AG20443 (cell line): ENCODE measurements around the gene ZFHX3.

Experiments
- DNase-seq: peaks from one replicate; pipeline ENCODE4 v3.0.0; 2012; ENCODE audit warnings: low spot score, mixed read lengths

The ZFHX3 gene

DNA sequence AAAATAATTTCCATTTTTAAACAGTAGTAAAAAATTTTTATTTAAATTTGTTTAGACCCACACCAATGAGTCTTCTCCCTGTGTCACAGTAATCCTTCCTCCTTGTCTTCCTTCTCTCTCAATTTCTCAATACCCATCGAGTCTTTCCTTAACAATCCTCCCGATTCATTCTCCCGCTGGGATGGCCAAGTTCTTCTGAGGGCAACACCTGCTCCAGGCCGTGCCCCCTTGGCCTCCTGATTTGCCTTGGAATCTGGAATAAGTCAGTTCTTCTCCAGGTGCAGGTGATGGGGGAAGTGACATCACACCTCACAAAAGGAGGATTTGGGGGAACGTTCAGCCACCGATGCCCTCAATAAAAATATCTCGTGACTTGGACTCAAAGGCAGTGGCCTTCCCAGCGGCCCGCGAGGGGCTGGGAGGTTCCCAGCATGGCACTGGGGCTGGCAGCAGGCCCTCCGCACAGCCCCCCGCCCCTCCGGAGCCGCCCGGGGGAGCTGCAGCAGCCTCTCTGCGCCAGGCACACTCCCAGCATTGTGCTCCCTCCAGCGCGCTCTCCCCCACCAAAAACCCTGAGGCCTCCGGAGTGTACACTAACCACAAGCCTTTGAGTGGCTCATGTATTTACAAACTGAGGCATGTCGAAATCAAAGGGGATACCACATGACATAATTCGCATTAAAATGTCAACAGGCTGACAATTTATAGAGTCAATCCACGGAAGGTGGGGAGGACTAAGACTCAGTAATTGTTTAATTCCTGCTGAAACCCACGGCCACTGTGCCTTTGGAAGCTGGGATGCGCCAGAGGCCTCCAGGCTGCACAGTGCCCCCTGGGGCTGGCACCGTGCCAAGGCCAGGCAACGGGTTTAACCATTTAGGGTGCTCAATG is 120.5 kb downstream of the ZFHX3 start:
- DNase-seq, result peak; percentile 92

DNA sequence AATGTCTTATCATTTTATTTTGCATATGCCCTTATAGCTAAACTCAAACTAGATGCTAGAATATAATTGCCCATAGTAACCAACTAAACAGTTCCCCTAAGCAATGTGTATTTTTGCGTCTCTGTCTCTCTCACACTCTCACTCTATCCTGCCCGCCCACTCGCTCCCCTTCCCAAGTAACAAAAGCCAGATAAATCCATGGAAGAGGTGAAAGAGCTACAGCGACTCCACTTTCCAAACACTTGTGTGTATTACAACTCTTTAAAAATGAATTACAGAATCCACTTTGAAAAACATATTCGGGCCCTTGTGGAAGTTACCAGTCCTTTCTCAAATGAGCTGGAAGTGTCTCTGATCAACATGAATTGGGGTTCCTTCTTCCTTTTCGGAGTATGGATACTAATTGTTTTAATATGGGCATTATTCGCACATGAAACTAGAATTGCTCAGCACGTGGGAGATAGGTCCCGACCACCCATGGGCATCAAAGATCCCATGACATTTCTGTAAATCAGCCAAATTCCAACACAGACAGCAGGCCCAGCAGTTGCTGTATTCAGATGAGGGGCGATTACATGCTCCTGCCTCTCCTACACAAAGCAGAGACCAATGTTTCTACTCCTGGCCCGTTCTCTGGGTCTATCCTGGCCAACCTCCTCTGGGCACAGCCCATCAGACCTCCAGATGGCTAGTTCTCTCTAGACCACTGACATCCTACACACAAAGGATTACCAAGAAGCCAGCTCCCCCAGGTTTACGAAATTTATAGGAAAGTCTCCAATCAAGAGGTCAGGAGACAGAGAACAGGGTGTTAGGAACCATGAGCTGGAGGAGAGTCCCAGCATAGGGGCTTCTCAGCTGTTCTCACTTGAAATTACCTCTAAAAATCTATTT is 121.5 kb downstream of the ZFHX3 start:
- no peak for DNase-seq

DNA sequence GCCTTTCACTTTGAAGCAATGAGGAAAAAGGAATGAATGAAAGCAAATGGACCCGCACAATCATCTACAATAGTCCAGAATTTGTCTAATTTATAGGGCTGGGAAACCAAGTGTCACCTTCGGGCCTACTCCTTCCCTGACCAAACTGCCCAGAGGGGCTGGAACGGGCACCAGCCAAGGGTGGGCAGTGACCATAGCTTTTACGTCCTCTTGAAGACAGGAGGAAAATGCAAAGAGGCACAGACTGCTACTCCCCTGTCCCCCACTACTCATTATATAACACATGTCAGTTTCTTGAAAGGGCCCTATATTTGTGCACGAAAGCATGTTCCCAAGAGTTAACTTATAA is 122.3 kb downstream of the ZFHX3 start:
- DNase-seq, result no peak

DNA sequence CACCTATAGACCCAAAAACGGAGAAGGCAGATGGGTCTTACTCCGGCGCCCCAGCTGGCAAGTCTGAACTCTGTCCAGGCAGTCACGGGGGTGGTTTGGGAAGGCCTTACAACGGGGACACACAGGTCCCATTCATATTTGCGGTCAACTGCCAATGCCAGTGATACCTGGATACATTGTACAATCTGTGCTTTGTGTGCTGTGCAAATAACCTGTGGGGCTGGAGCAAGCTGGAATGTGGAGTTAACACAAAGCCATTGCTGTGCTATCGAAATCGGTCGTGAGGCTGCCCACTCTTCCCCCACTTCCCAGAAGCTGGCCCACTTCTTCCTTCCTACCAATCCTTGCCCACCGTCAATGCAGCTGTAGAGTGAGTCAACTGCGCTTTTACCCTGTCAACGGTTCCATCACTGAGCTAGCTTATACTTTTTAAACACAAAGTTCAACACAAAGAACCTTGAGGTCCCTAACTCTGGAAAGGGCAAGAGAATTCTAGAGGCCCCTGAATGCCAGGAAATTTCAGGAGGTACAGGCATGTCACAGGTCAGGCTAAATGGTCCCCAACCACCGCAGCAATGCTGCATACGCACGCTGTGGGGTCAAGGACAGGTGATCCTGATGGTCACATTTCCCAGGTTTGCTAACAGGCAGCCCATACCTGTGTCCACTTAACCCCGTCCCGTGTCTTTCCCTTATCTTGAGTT is 122.8 kb downstream of the ZFHX3 start:
- DNase-seq, result no peak

DNA sequence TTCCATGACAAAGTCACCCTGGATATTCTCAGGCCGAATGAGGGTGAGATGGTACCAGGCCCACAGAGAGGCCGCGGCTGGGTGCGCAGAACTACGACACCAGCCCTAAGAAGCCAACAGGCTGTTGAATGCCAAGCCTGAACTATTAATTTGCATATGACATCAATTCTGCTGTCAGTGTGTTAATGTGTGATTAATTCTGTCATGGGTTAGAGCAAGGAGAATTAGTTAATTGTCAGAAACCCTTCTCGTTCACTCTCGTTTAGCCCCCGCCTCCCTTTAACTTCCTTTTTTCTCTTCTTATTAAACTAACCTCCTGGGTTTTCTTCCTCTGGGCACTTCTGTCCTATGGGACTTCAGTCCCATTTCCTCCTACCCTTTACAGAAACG is 123.4 kb downstream of the ZFHX3 start:
- no peak for DNase-seq

DNA sequence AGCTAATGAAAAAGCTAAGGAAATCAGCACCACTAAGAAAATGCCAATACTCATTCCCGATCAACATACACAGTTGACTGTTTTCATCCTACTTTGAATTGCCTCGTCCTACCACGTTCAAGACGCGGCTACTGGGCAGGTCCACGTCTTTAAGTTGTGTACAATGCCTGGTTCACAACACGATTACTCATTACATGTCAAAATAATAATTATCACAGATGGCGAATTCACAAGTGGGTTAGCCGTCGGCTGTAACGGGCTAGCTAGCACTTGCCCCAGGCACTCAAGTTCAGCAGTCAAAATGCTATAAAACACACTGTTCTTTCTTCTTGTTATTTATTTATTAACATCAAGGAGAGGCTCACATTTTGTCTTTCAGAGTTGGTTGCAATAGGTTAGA is 124.2 kb downstream of the ZFHX3 start:
- DNase-seq, result no peak

DNA sequence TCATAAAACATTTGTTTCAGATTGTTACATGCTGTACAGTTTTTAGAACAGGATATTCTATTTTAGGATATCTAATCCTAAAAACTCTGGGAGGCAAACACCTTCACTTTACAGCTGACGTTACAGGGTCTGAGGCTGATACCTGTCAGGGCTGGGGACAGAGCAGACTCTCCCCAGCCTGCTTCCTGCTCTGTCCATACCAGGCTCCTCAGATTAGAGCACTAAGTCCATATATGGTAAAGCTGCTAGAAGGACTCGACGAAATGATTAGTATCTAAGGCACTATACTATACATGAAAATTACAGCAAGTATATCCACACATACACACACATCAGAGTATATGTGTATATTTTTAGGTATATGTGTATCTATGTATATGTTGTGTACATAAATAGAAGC is 125.2 kb downstream of the ZFHX3 start:
- DNase-seq, result no peak

DNA sequence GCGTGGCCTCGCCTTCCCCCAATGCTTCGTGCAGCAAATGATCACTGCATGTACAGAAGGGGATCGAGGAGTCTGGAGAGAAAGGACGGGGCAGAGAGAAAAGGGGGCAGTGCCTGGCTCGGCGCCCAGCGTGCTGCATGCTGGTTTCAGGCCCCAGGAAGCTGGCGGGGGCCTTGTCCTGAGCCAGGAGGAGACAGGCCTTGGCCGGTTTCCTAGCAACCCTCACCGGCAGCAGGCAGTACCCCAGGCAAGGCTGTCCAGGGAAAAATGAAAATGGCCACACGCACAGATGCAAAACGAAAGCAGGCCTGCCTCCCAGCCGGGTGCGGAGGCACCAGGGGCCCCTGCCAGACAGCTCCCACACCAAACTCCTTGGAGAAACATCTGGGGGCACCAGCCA is 126.3 kb downstream of the ZFHX3 start:
- no peak for DNase-seq

DNA sequence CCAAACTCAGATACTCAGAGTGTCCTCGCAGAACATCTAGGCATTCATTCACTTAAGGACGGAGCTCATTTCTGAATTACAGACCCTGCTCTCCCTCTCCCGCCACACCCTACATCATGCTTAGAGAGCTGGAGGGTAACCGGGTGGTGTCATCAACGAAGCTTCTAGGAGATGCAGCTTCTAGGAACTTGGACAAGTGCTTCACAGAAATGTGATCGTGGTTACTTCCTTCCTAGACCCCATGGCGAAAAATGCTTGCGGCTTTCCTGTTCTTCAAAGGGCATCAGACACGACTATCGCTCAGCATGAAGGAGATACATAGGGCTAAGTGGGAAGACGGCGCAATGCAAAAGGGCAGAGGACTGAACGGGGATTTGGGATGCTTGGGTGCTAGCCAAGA is 126.8 kb downstream of the ZFHX3 start:
- no peak for DNase-seq

DNA sequence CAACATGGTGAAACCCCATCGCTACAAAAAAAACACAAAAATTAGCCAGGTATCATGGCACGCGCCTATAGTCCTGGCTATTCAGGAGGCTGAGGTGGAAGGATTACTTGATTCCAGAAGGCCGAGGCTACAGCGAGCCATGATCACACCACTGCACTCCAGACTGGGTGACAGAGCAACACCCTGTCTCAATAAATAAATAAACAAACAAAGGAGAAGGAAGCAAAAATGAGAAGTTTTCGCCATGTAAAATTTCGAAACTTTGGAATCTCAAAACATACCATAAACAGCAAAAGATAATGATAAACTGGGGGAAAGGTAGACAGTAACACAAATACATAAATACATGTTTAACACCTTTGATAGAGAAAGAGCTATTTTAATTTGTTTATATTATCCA is 130.9 kb downstream of the ZFHX3 start:
- DNase-seq, result no peak

DNA sequence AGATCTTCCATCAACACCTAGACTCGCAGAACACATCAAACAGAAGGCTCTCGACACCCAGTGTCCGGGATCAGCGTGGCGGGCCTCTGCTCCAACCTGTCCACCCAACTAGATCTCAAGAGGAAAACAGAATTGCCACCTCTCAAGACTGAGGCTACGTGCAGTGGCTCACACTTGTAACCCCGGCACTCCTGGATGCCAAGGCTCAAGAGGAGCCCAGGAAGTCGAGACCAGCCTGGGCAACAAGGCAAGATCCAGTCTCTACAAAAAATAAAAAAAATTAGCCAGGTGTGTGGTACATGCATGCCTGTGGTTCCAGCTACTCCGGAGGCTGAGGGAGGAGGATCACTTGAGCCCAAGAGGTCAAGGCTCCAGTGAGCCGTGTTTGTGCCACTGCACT is 132.6 kb downstream of the ZFHX3 start:
- no peak for DNase-seq

DNA sequence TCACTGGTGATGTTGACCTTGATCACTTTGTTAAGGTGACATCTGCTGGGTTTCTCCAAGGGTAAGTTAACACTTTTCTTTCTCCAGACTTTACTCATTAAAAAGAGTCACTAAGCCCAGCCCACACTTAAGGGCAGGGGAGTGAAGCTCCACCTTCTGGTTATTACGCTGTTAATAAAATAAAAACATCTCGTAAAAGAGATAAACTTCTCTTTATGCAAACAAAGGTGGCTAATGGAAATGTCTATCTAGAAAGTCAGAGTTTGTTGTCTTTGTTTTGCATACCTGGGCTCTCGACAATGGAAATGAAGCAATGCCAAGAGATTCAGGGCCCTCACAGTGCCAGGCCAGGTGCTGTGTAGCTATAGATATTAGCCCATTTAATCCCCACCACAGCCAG is 134.4 kb downstream of the ZFHX3 start:
- no peak for DNase-seq

DNA sequence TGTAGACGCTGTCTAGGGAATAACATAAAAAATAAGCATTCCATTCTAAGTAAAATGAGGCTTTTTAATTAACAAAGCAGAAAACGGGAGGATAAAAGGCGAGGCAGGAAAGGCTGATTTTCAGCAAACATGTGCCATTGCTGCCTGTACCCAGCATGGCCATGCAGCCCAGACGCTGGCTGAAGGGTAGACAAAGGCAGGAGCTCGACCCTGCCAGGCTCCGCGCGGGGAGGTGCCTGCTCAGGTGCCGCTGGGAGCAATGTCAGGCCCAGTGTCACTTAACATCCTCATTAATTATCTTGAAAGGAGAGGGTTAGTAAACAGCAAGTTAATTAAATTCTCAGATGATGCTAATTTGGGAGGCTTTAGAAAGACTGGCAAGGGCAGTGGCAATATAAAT is 136.0 kb downstream of the ZFHX3 start:
- DNase-seq, result no peak

DNA sequence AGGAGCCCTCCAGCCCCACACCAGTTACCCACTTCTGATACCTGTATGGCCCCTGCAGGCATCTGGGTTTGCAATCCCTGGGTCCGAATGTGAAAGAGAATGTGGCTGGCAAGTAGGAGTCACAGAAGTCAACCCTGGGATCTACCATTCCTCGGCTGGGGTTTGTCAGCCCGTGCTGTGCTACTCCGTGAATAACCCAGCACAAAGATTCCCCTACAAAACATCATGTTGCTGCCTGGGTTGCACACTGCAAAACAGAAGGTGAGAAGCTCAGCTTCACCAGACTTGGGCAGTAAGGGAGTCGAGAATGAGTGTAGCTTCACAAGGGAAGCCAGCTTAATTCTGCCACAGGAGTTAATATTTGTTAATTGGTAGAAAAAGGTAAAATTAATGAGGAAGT is 137.1 kb downstream of the ZFHX3 start:
- DNase-seq, result no peak

DNA sequence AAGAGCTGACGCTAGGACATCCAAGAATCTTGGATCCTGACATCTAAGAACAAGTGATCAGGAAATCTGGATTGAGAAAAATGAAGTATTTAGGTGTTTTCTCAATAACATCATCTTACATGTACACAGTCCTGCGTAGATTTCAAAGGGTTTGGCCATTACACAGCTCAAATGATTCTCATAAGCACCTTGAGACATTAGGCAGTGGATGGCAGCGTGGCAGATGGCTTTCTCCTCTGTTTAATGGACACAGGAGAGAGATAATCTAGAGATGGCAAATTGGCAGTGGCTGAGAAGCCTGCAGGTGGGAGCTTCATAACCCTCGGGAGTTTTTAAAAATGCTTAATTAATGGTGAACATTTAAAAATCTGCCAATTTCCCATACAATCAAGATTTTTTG is 137.5 kb downstream of the ZFHX3 start:
- no peak for DNase-seq

DNA sequence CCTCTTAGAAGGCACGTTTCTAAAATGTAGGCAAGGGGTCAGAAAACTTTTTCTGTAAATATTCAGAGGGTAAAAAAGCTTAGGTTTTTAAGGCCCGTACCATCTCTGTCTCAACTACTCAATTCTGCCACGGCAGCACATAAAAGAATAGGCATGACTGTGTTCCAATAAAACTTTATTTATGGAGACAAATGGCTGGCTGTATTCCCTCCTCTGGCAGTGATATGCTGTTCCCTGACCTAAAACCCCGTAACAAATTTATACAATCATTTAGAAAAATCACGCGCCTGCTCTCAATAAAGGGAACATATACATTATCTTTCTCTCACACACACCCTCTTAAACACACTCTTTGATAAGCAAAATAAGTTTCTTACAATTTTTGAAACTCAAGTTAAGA is 138.7 kb downstream of the ZFHX3 start:
- no peak for DNase-seq

DNA sequence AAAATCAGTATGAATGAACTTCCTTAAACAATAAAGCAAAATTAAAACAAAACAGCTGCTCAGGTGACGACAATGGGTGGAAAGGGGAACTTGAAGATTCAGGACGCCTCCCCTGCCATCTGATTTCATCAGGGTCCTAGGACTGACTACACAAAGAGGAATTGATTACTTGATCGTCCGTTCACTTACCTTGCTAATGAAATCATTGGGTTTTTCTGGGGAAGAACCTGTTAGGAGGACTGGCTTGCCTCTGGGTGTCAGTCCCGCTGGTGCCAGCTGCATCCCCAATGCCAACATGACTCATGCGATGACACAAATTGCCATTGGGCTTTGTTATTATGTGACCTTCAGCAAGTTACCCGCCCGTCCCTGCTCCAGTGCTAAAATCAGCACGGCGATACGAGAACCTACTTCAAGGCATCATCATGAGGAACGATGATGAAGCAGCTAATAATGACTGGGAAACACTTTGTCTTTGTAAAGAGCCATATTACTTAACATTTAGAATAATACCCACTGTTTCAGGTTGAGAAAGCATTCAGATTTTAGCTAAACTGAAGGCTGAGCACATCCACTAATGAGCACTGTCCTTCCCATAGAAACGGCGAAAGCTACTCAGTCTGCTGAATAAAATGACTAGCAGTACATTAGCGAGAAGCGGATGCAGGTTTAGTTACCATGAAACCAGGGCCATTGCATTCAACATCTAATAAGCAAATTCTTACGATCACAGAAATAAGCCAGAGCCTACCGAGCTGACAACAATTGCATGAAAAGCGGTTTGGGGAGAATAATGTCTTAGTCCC is 139.4 kb downstream of the ZFHX3 start:
- DNase-seq, result no peak

DNA sequence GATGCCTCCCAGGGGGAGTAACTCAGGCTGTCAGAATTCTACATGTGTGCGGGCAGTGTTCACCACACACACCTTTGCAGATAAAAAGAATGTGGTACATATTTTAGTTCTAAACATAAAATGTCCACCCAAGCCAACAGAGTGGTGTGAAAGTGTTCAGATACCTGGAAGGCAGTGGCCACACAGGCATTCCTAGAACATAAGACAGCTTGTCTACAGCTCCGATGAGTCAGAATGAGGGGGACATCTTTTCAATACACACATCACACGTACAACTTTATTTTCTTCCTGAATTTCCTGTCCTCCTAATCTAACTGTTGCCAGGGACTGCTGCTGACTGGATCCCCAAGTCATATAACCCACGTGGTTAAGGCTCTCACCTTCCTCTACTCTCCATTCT is 142.3 kb downstream of the ZFHX3 start:
- no peak for DNase-seq

DNA sequence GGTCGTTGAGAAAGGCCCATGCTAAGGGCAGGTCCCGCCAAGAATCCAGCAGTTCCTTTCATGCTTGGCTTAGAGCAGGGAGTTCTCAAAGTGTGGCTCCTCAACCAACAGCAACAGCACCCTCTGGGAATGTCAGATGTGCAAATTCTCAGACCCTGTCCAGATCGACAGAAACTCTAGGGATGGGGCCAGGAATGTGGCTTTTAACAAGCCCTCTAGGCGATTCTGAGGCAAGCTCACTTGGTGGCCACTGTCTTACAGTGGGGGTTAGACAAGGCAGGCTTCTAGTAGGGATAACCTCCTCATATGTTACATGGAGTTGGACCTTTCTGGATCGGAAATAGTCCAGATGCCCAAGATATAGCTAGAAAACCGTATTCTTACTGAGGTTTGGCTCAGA is 144.8 kb downstream of the ZFHX3 start:
- DNase-seq, result no peak

DNA sequence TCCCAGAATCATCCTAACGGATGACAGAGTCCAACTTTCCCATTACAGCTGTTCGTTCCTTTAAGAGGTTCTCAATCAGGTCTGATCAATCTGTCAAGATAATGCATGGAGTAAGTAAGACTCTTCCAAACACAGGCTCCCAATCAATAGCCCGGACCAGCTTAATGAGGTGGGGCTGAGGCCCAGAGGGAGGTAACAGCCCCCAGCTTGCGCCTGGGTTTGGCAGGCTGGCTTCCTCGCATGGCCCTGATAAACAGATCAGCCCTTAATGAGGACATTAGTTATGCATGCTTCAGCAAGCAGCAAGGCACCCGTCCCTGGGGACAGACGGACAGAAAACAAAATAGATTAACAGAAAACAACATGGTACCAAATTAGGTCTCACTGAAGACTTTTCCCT is 145.7 kb downstream of the ZFHX3 start:
- DNase-seq, result no peak

DNA sequence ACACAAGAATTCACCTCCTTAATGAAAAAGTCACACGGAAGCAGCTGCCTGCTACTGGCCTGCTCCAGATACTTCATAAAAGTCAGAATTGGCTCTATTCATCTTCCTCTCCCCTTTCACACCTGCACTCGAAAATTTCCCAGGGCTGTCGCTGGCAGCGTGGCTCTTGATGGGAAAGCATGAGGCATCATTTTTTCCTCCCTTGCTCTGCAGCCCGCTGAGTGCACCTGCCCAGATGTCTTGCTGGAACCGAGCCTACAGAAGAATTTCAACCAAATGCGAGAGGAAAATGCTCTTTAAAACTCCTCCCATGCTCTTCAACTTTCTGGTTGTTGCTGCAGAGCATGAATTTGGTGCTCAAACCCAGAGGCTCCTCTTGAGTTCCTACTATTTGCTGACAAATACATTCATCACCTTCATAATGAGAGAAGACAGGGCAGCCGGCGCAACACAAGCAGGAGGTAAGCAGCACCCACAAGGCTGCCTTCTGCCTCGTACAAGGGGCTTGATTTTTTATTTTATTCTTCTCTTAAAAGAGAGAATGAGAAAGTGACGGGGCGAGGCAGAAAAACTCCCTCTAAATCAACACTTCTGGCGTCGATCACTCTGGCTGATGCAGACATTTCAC is 146.8 kb downstream of the ZFHX3 start:
- no peak for DNase-seq
